ENCODE measurements around the gene MAD2L2. TPM values are rescaled to one million over a fixed set of nuclear protein-coding genes. Genes with fewer than 3 reads are reported as not detected.

MAD2L2 gene
- total RNA-seq, 1 donor = 30.7 TPM

DNA sequence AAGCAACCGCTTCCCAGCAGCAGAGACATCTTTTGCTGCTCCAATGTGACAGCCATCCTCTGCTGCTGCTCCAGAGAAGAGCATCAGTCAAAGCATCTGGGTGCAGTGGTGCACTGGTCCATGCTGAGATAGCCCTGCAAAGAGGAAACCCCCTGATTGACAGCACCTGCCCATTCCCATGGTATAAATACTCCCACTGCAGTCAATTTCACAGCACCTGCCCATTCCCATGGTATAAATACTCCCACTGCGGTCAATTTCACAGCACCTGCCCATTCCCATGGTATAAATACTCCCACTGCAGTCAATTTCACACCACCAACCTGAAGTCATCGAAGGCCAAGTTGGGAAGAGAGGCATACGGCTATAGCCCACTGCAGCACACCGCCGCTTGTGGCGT lies 52.2 kb downstream of the MAD2L2 start:
- no peak for TF ChIP-seq CTCF (IDR thresholded peaks at IDR 0.05; ENCODE audit: insufficient read depth, low read depth, low read length)
- DNase-seq (ENCODE audit: low read depth) = no peak
- H3K4me3 ChIP-seq (ENCODE audit: low read depth, low read length) = no peak overlapping the region

- DNase-seq (ENCODE audit: low read depth) = no peak
- no peak overlapping the region for H3K4me3 ChIP-seq (ENCODE audit: low read depth, low read length)
- no peak for TF ChIP-seq CTCF (IDR thresholded peaks at IDR 0.05; ENCODE audit: insufficient read depth, low read depth, low read length)
Measured at GRCh38 chr1:11626551-11626950, 54.4 kb downstream of the MAD2L2 start.

Other genes with a start within 250 kb of the MAD2L2 start
- not detected in 2 replicates for gene DISP3, start 202.0 kb downstream of the MAD2L2 start, total RNA-seq
- 1.9 and 4.3 TPM in 2 replicates for gene FBXO2, start 26.7 kb downstream of the MAD2L2 start, total RNA-seq
- 12.2 and 14.2 TPM in 2 replicates for gene FBXO44, start 26.3 kb downstream of the MAD2L2 start, total RNA-seq
- 8.4 and 8.6 TPM in 2 replicates for gene FBXO6, start 16.9 kb downstream of the MAD2L2 start, total RNA-seq
- gene DRAXIN, start 10.6 kb upstream of the MAD2L2 start, total RNA-seq = not detected in 2 replicates
- gene AGTRAP, start 55.0 kb upstream of the MAD2L2 start, total RNA-seq = 38.9 and 41.9 TPM in 2 replicates
- under 0.01 TPM in 1 of 2 replicates, not detected in the other for gene C1orf167, start 81.0 kb upstream of the MAD2L2 start, total RNA-seq
- gene MTHFR, start 124.8 kb upstream of the MAD2L2 start, total RNA-seq = 21.6 and 23.5 TPM in 2 replicates
- 18.6 and 19.0 TPM in 2 replicates for gene CLCN6, start 125.0 kb upstream of the MAD2L2 start, total RNA-seq
- gene NPPA, start 166.6 kb upstream of the MAD2L2 start, total RNA-seq = 0.32 TPM in 1 of 2 replicates, not detected in the other
- 3.9 and 4.7 TPM in 2 replicates for gene NPPB, start 177.8 kb upstream of the MAD2L2 start, total RNA-seq
- gene KIAA2013, start 245.3 kb upstream of the MAD2L2 start, total RNA-seq = 57.9 and 69.9 TPM in 2 replicates

Measured in fibroblast of villous mesenchyme (primary cell).